H1 (cell line): Measurements from ENCODE around the gene MYO5B. TPM values are rescaled to one million over a fixed set of nuclear protein-coding genes. Genes with fewer than 3 reads are reported as not detected.

ENCODE experiments used
- ASH2L ChIP-seq: fragments of 200-600, 300-600 bp; sonication (generic); IDR thresholded peaks from one replicate; pipeline ENCODE4 v1.7.1; 2017; ENCODE audit warnings: low read length
- ATF2 ChIP-seq: IDR thresholded peaks from 2 replicates; pipeline ENCODE4 v1.6.1; 2012; ENCODE audit warnings: low read length, inconsistent platforms
- CHD7 ChIP-seq: fragments of 300-600 bp; sonication (generic); IDR thresholded peaks from 2 replicates; pipeline ENCODE4 v1.7.1; 2012; ENCODE audit warnings: low read length, moderate library complexity, mild to moderate bottlenecking, inconsistent platforms; ENCODE audit not compliant: insufficient replicate concordance
- CTCF ChIP-seq, 3 experiments: IDR thresholded peaks; 1 replicate in 2 of 3; 2 replicates in 1 of 3; pipeline versions ENCODE4 v1.5.1 to v1.6.1; 2011; ENCODE audit warnings: low read length in 3 of 3, mild to moderate bottlenecking in 3 of 3, inconsistent platforms in 2 of 3, low read depth in 1 of 3, moderate library complexity in 1 of 3; ENCODE audit not compliant: insufficient read depth in 1 of 3; ENCODE audit errors: control extremely low read depth in 1 of 3
- EP300 ChIP-seq, 2 experiments: IDR thresholded peaks; 1 replicate in 1 of 2; 2 replicates in 1 of 2; pipeline ENCODE4 v1.6.1; 2011 to 2012; ENCODE audit warnings: low read depth in 2 of 2, low read length in 2 of 2, mild to moderate bottlenecking in 2 of 2, borderline replicate concordance in 1 of 2, inconsistent platforms in 1 of 2, moderate library complexity in 1 of 2
- JUND ChIP-seq: IDR thresholded peaks from 2 replicates; pipeline ENCODE4 v1.6.1; 2011; ENCODE audit warnings: mild to moderate bottlenecking, improper control_type of control experiment, low read length
- KDM5A ChIP-seq: fragments of 200-600 bp; IDR thresholded peaks from 2 replicates; pipeline ENCODE4 v1.7.1; 2012; ENCODE audit warnings: mild to moderate bottlenecking, low read length, inconsistent platforms, mixed read lengths
- polyA plus RNA-seq, 7 experiments: library from polyadenylated mRNA; depleted of rRNA in 3 of 7; stranded (reverse) in 5 of 7; unstranded in 2 of 7; fragments of >200 nt in 5 of 7; fragments of 200-250 nt in 2 of 7; gene quantifications; 1 replicate in 5 of 7; 2 replicates in 1 of 7; 4 replicates in 1 of 7; pipeline versions ENCODE4 v1.2.1 to v1.2.3, GENCODE V29; 2011 to 2013; ENCODE audit warnings: missing spikeins in 2 of 7, mixed read lengths in 2 of 7
- total RNA-seq: library from RNA; stranded (reverse); fragmentation: NEBNext Ultra II Directional; extraction: Animal tissue kit (Norgen Biotek cat#: 25700); gene quantifications from 2 replicates; pipeline ENCODE4 v1.2.1, GENCODE V29; 2021

MYO5B gene
- total and polyA plus RNA-seq, 2 of the 8 experiments (the other 6 are each of a cell fraction or from before 2014, with no cell fraction given): 6.4 to 7.7 TPM

GRCh38 chr18:49859021-49859359, 336.0 kb downstream of the MYO5B start (continued):
- TF ChIP-seq CHD7: no peak
- TF ChIP-seq EP300 (IDR thresholded peaks at IDR 0.05; ENCODE audit: borderline replicate concordance in 1 of 2, low read depth in 2 of 2, low read length in 2 of 2): no peak
- TF ChIP-seq KDM5A: no peak
- no peak for TF ChIP-seq CTCF (IDR thresholded peaks at IDR 0.05; ENCODE audit: control extremely low read depth in 1 of 3, insufficient read depth in 1 of 3, low read depth in 1 of 3, low read length in 3 of 3)
- no peak for TF ChIP-seq ASH2L
- TF ChIP-seq ATF2: no peak
- no peak for TF ChIP-seq JUND
